OCI-LY1 (cell line): Measurements from ENCODE around the gene EFHC2.

ENCODE experiments used
- H2AFZ ChIP-seq: fragments of 200-600 bp; sonication (generic), shearing (Covaris generic); 2 replicates; pipeline ENCODE4 v1.6.0; 2014; ENCODE audit warnings: antibody characterized with exemption, mild to moderate bottlenecking, low read length
- H3F3A ChIP-seq: fragments of 200-600 bp; sonication (generic), shearing (Covaris generic); 2 replicates; pipeline ENCODE4 v1.6.0; 2014; ENCODE audit warnings: mild to moderate bottlenecking, antibody characterized with exemption, low read length, moderate library complexity; ENCODE audit not compliant: insufficient read depth
- H3K27ac ChIP-seq: fragments of 200-600 bp; sonication (generic); 2 replicates; pipeline ENCODE4 v1.5.1; 2014; ENCODE audit warnings: low read length, mixed run types, mild to moderate bottlenecking, low read depth; ENCODE audit not compliant: poor library complexity, severe bottlenecking
- H3K27me3 ChIP-seq: fragments of 200-600 bp; sonication (generic); 2 replicates; pipeline ENCODE4 v1.6.0; 2014; ENCODE audit warnings: antibody characterized with exemption, mild to moderate bottlenecking, low read length, moderate library complexity; ENCODE audit not compliant: insufficient read depth
- H3K36me3 ChIP-seq: fragments of 200-600 bp; sonication (generic); 2 replicates; pipeline ENCODE4 v1.6.1; 2014; ENCODE audit warnings: mild to moderate bottlenecking, antibody characterized with exemption, low read length, moderate library complexity, mixed read lengths; ENCODE audit not compliant: insufficient read depth
- H3K4me1 ChIP-seq: fragments of 200-600 bp; sonication (generic); 2 replicates; pipeline ENCODE4 v1.5.1; 2014; ENCODE audit warnings: mild to moderate bottlenecking, low read length, moderate library complexity; ENCODE audit not compliant: insufficient read depth, severe bottlenecking
- H3K4me2 ChIP-seq: fragments of 200-600 bp; sonication (generic), shearing (Covaris generic); 2 replicates; pipeline ENCODE4 v1.6.1; 2014; ENCODE audit warnings: low read length
- H3K4me3 ChIP-seq: fragments of 200-600 bp; sonication (generic); 2 replicates; pipeline ENCODE4 v1.5.1; 2014; ENCODE audit warnings: low read length, low read depth, mild to moderate bottlenecking, mixed read lengths; ENCODE audit not compliant: poor library complexity, severe bottlenecking
- H3K79me2 ChIP-seq: fragments of 200-600 bp; shearing (Covaris generic); 2 replicates; pipeline ENCODE4 v1.6.1; 2016; ENCODE audit warnings: mixed run types, low read length, mixed read lengths; ENCODE audit not compliant: insufficient read depth
- H3K9ac ChIP-seq: fragments of 200-600 bp; sonication (generic), shearing (Covaris generic); 2 replicates; pipeline ENCODE4 v1.6.1; 2014; ENCODE audit warnings: mild to moderate bottlenecking, low read length, mixed read lengths
- H3K9me2 ChIP-seq: fragments of 200-600 bp; sonication (generic), shearing (Covaris generic); 2 replicates; pipeline ENCODE4 v1.6.1; 2014; ENCODE audit warnings: low read depth, mild to moderate bottlenecking, low read length, mixed read lengths
- H3K9me3 ChIP-seq: fragments of 200-600 bp; shearing (Covaris generic); 2 replicates; pipeline ENCODE4 v1.6.1; 2014; ENCODE audit warnings: low read length, mixed read lengths
- H4K20me1 ChIP-seq: fragments of 200-600 bp; sonication (generic), shearing (Covaris generic); 2 replicates; pipeline ENCODE4 v1.6.0; 2016; ENCODE audit warnings: mild to moderate bottlenecking, low read length; ENCODE audit not compliant: insufficient read depth
- EZH2 ChIP-seq: fragments of 200-600 bp; sonication (generic), shearing (Covaris generic); IDR thresholded peaks from 2 replicates; pipeline ENCODE4 v1.8.0; 2017; ENCODE audit warnings: borderline replicate concordance, mixed run types, mild to moderate bottlenecking, antibody characterized with exemption, low read length, moderate library complexity, mixed read lengths
- TF ChIP-seq, protein P1 (sequence below): fragments of 200-600 bp; sonication (generic), shearing (Covaris generic); IDR thresholded peaks from 2 replicates; pipeline ENCODE4 v1.5.1; 2017; ENCODE audit warnings: mild to moderate bottlenecking, antibody characterized with exemption, low read length, moderate library complexity, mixed read lengths

Gene EFHC2

DNA sequence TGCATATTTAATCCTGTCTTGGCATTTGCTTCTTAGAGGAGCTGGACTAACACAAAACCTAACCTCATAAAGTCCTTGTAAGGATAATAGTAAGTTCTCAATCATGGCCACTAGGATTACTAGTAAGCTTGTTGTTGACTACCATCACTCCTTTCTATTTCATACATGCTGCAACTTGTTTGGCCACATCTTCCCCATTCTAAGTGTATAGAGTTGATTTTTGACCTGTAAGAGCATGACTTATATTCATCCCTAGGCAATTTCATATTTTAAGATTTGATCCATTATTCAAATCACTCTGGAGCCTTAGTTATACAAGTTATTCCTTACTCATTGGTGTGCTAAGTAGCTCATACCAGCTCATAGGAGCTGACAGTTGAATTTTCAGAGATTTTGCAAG lies 109.4 kb downstream of the EFHC2 start:
- no peak overlapping the region for H3K4me2 ChIP-seq
- no peaks in the 10 kb centered on the region for H3K79me2 ChIP-seq
- no peak for TF ChIP-seq EZH2
- TF ChIP-seq, protein P1, sequence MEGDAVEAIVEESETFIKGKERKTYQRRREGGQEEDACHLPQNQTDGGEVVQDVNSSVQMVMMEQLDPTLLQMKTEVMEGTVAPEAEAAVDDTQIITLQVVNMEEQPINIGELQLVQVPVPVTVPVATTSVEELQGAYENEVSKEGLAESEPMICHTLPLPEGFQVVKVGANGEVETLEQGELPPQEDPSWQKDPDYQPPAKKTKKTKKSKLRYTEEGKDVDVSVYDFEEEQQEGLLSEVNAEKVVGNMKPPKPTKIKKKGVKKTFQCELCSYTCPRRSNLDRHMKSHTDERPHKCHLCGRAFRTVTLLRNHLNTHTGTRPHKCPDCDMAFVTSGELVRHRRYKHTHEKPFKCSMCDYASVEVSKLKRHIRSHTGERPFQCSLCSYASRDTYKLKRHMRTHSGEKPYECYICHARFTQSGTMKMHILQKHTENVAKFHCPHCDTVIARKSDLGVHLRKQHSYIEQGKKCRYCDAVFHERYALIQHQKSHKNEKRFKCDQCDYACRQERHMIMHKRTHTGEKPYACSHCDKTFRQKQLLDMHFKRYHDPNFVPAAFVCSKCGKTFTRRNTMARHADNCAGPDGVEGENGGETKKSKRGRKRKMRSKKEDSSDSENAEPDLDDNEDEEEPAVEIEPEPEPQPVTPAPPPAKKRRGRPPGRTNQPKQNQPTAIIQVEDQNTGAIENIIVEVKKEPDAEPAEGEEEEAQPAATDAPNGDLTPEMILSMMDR = no peak
- H3K27me3 ChIP-seq = no peaks in the 10 kb centered on the region
- no peaks in the 10 kb centered on the region for H3K4me1 ChIP-seq
- no peaks in the 10 kb centered on the region for H3F3A ChIP-seq
- H4K20me1 ChIP-seq = no peaks in the 10 kb centered on the region
- H3K27ac ChIP-seq = no peak overlapping the region
- no peak overlapping the region for H3K4me3 ChIP-seq
- no peaks in the 10 kb centered on the region for H3K9me2 ChIP-seq
- no peak overlapping the region for H2AFZ ChIP-seq
- H3K9me3 ChIP-seq = no peaks in the 10 kb centered on the region
- H3K36me3 ChIP-seq = no peaks in the 10 kb centered on the region
- no peak overlapping the region for H3K9ac ChIP-seq

DNA sequence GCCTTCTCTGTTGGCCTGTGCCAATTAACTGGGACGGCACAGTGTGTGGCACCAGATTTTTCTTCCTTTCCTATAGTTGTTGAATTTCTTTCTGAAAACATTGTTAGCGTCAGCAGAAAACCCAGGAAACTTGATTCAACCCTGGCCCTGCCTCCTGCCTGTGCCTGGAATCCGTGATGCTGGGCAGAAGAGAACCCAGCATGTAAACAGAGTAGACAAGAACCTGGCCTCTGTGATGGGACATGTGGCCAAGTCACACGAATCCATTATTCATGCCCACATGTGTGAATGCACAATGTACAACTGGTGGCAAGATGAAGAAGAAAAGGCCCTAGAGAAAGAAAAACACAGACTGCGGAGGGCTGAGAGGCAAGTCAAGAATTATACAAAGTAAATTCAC lies 111.4 kb downstream of the EFHC2 start:
- Histone ChIP-seq H3K27ac (no peak overlapping the region), H4K20me1 (no peaks in the 10 kb centered on the region), H3K9me3 (no peaks in the 10 kb centered on the region), H3K4me1 (no peaks in the 10 kb centered on the region), H3K9ac (no peak overlapping the region), H2AFZ (no peak overlapping the region), H3K27me3 (no peaks in the 10 kb centered on the region), H3K79me2 (no peaks in the 10 kb centered on the region), H3K36me3 (no peaks in the 10 kb centered on the region), H3F3A (no peaks in the 10 kb centered on the region), H3K4me2 (no peak overlapping the region), H3K9me2 (no peaks in the 10 kb centered on the region), H3K4me3 (no peak overlapping the region)
- TF ChIP-seq EZH2 = no peak
- TF ChIP-seq, protein P1 = no peak

DNA sequence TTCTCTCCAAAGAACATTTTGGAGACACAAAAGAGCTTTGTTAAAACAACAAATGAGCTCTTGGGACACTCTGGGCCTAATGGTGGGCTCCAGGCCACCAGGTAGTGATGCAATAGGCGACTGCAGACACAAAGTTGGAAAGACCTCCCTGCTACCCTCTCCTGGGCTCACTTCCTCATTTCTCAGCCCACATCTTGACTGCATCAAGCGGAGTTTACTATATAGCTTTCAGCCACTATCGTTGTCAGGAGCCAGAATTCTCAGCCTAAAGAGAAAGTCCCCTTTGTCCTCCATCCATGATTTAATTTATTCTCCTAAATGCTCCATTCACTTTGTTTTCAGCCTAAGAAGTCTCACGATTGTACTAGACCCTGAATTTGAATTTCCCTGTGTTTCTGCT lies 114.9 kb downstream of the EFHC2 start:
- Histone ChIP-seq H3K4me3 (no peak overlapping the region), H2AFZ (no peak overlapping the region), H3K36me3 (no peaks in the 10 kb centered on the region), H3K4me1 (no peaks in the 10 kb centered on the region), H3F3A (no peaks in the 10 kb centered on the region), H3K9me3 (no peaks in the 10 kb centered on the region), H3K9ac (no peak overlapping the region), H3K9me2 (no peaks in the 10 kb centered on the region), H3K27ac (no peak overlapping the region), H3K79me2 (no peaks in the 10 kb centered on the region), H3K27me3 (no peaks in the 10 kb centered on the region), H3K4me2 (no peak overlapping the region), H4K20me1 (no peaks in the 10 kb centered on the region)
- TF ChIP-seq, protein P1 = no peak
- TF ChIP-seq EZH2 = no peak
